Spleen (tissue), 11 donors: Measurements from ENCODE around the gene ISOC2. TPM values are rescaled to one million over a fixed set of nuclear protein-coding genes. Genes with fewer than 3 reads are reported as not detected.
"Not testable (repeated sequence)": the region's sequence is repeated elsewhere in the genome, so short reads cannot be mapped to it uniquely, and the experiment has no call there.

Experiments used
- DNase-seq: peaks from one replicate; pipeline ENCODE4 v3.0.0-alpha.2; 2020
- H3K27ac ChIP-seq, 8 donors: fragments of 200-600 bp; sonication (generic) in 7 of 8; 1 replicate in 4 of 8; 2 replicates in 4 of 8; pipeline versions ENCODE4 v1.5.0 to v1.8.0; 2016 to 2021; ENCODE audit warnings: inconsistent platforms in 4 of 8, mild to moderate bottlenecking in 4 of 8, moderate library complexity in 1 of 8
- H3K27me3 ChIP-seq, 7 donors: fragments of 200-600 bp; sonication (generic) in 6 of 7; replicated peaks in 1 of 7; 1 replicate in 4 of 7; 2 replicates in 3 of 7; pipeline versions ENCODE4 v1.5.0 to v1.8.0; 2016 to 2021; ENCODE audit warnings: inconsistent platforms in 3 of 7, mild to moderate bottlenecking in 1 of 7
- H3K36me3 ChIP-seq, 6 donors: fragments of 200-600 bp; sonication (generic) in 5 of 6; 1 replicate in 4 of 6; 2 replicates in 2 of 6; pipeline versions ENCODE4 v1.5.0 to v1.8.0; 2016 to 2021; ENCODE audit warnings: inconsistent platforms in 2 of 6
- H3K4me1 ChIP-seq, 6 donors: fragments of 200-600 bp; sonication (generic) in 5 of 6; 1 replicate in 3 of 6; 2 replicates in 3 of 6; pipeline versions ENCODE4 v1.5.0 to v1.8.0; 2016 to 2021; ENCODE audit warnings: inconsistent platforms in 3 of 6
- H3K4me3 ChIP-seq, 8 donors: fragments of 200-600 bp; sonication (generic) in 7 of 8; 1 replicate in 4 of 8; 2 replicates in 4 of 8; pipeline versions ENCODE4 v1.5.0 to v1.8.0; 2016 to 2021; ENCODE audit warnings: inconsistent platforms in 4 of 8, mild to moderate bottlenecking in 4 of 8, moderate library complexity in 2 of 8
- H3K9me3 ChIP-seq, 8 donors: fragments of 200-600 bp; sonication (generic) in 7 of 8; 1 replicate in 4 of 8; 2 replicates in 4 of 8; pipeline versions ENCODE4 v1.5.0 to v1.8.0; 2016 to 2021; ENCODE audit warnings: inconsistent platforms in 4 of 8
- CTCF ChIP-seq, 11 experiments: fragments of 200-600 bp in 7 of 11; fragments of 450-650 bp in 4 of 11; sonication (generic) in 4 of 11; IDR thresholded peaks in 8 of 11; conservative IDR thresholded peaks in 3 of 11; 1 replicate in 7 of 11; 2 replicates in 4 of 11; pipeline versions ENCODE4 v1.4.0 to v1.8.0; 2016 to 2021; ENCODE audit warnings: antibody characterized with exemption in 11 of 11, inconsistent platforms in 4 of 11, mild to moderate bottlenecking in 1 of 11
- POLR2A ChIP-seq, 3 donors: fragments of 450-650 bp; IDR thresholded peaks; one replicate each; pipeline ENCODE4 v1.5.1; 2017; ENCODE audit warnings: antibody characterized with exemption in 3 of 3, mild to moderate bottlenecking in 1 of 3
- POLR2AphosphoS5 ChIP-seq, 3 donors: sonication (generic); formaldehyde crosslinking; IDR thresholded peaks; one replicate each; pipeline ENCODE4 v1.5.1; 2017; ENCODE audit warnings: antibody characterized with exemption in 3 of 3
- WGBS, 5 donors: extraction: QIAGEN DNeasy Blood & Tissue Kit in 3 of 5; methylation state at CpG; one replicate each; pipeline versions ENCODE4 v1.1.5 to v1.1.7; 2013 to 2018; 5-methylcytosine and 5-hydroxymethylcytosine counted together
- intact Hi-C: fragments of 100-400 bp; cut with DNase I; formaldehyde crosslinking; loops from one replicate; pipeline ENCODE4 v1.15.0; 2023; ENCODE audit warnings: low total_unique reads
- polyA plus RNA-seq, 3 donors: library from polyadenylated mRNA; stranded (reverse); fragments of 200-250 nt; gene quantifications; one replicate each; pipeline ENCODE4 v1.2.1, GENCODE V29; 2013
- total RNA-seq, 7 donors: library from RNA; depleted of rRNA in 3 of 7; stranded (reverse); fragments of >200 nt in 3 of 7; fragmentation: NEBNext Ultra II Directional in 4 of 7; extraction: Animal tissue kit (Norgen Biotek cat#: 25700) in 4 of 7; gene quantifications; one replicate each; pipeline versions ENCODE4 v1.1.0 to v1.2.1, GENCODE V29; 2016 to 2021
- donor health status: healthy with polysubstance abuse.
- donor health status: DM: no; HTN: no; CAD: no; lungs with moderate emphysema.
- donor health status: DM: no; HTN: no; CAD: no.
- donor health status: Bipolar disorder and iron deficiency.
- donor health status: healthy.
- donor health status: DM: no; HTN: no; CAD: no.
- donor health status: DM: yes; HTN: yes; CAD: no.

Gene ISOC2
- total and polyA plus RNA-seq, 10 donors = 38.6 to 98.7 (median 55.3) TPM

GRCh38 chr19:55408533-55408872, 52.9 kb downstream of the ISOC2 start:
- intact Hi-C loops = no loop called here
- peaks cover 0 to 29% (median 11%) of the 10 kb centered on the region in 6 donors for H3K36me3 ChIP-seq
- no peaks in the 10 kb centered on the region for H3K27me3 ChIP-seq
- TF ChIP-seq POLR2A (IDR thresholded peaks at IDR 0.05) (no peak), POLR2AphosphoS5 (IDR thresholded peaks at IDR 0.05) (no peak), CTCF (IDR thresholded peaks at IDR 0.05 in 8 of 11, conservative IDR thresholded peaks at IDR 0.05 in 3 of 11) (no peak)
- WGBS, 5 donors = 68 to 80% (median 71%) methylated on average over 9 of the region's 9 CpGs
- H3K27ac ChIP-seq = peak overlapping the region; percentile 93 to 99 (median 98)
- H3K9me3 ChIP-seq = peaks cover 0 to 11% (median 0%) of the 10 kb centered on the region in 8 donors
- H3K4me1 ChIP-seq = peaks cover 7 to 41% (median 25%) of the 10 kb centered on the region in 6 donors
- H3K4me3 ChIP-seq = peak overlapping the region in 7 of 8 donors; percentile 63 to 93 (median 81)
- DNase-seq = peak; percentile 79

- H3K9me3 ChIP-seq = peaks cover 0 to 11% (median 0%) of the 10 kb centered on the region in 8 donors
- H3K4me3 ChIP-seq = peak overlapping the region; percentile 63 to 93 (median 82)
- TF ChIP-seq POLR2AphosphoS5 (IDR thresholded peaks at IDR 0.05) (peak; percentile 64 to 100 (median 87)), POLR2A (IDR thresholded peaks at IDR 0.05) (no peak), CTCF (IDR thresholded peaks at IDR 0.05 in 8 of 11, conservative IDR thresholded peaks at IDR 0.05 in 3 of 11) (peak in 2 of 11 experiments; percentile 10 to 27)
- no peaks in the 10 kb centered on the region for H3K27me3 ChIP-seq
- intact Hi-C loops = no loop called here
- peak overlapping the region; percentile 93 to 99 (median 98) for H3K27ac ChIP-seq
- peak; percentile 99 for DNase-seq
- H3K4me1 ChIP-seq = peaks cover 7 to 46% (median 26%) of the 10 kb centered on the region in 6 donors
- peaks cover 0 to 35% (median 16%) of the 10 kb centered on the region in 6 donors for H3K36me3 ChIP-seq
- WGBS, 5 donors = 0 to 1% (median 0%) methylated on average over 59 to 72 of the region's 72 CpGs
Measured at GRCh38 chr19:55407800-55408532, 53.5 kb downstream of the ISOC2 start.

- peaks cover 7 to 51% (median 26%) of the 10 kb centered on the region in 6 donors for H3K4me1 ChIP-seq
- TF ChIP-seq POLR2AphosphoS5 (IDR thresholded peaks at IDR 0.05) (peak in 2 of 3 donors; percentile 98 to 100), POLR2A (IDR thresholded peaks at IDR 0.05) (peak in 2 of 3 donors; percentile 87 to 94)
- peak within 1 kb of the TSS; percentile 63 to 93 (median 82) for H3K4me3 ChIP-seq
- H3K9me3 ChIP-seq = peaks cover 0 to 11% (median 0%) of the 10 kb centered on the region in 8 donors
- intact Hi-C loops, DNase-seq, H3K27me3 ChIP-seq: not testable (repeated sequence)
- peak within 1 kb of the TSS; percentile 93 to 99 (median 98) for H3K27ac ChIP-seq
- 0 to 1% (median 0%) methylated on average over 1 to 36 of the region's 36 CpGs; no CpG with 5 or more reads in 1 of the 5 donors for whole genome bisulfite sequencing, 5 donors
- H3K36me3 ChIP-seq = peaks cover 0 to 40% (median 20%) of the 10 kb centered on the region in 6 donors
Measured at GRCh38 chr19:55407550-55407799, 54.0 kb downstream of the ISOC2 start, which contains the start of gene UBE2S. Gene UBE2S (minus strand): TSS chr19:55407788. CDS start chr19:55407589, 199 bp downstream.

GRCh38 chr19:55406826-55407549, 54.5 kb downstream of the ISOC2 start:
- intact Hi-C loops = no loop called here
- peak overlapping the region; percentile 93 to 99 (median 98) for H3K27ac ChIP-seq
- 8 to 13% (median 11%) methylated on average over 23 to 35 of the region's 35 CpGs for WGBS, 5 donors

More at GRCh38 chr19:55406826-55407549, 54.5 kb downstream of the ISOC2 start:
- peaks cover 7 to 53% (median 26%) of the 10 kb centered on the region in 6 donors for H3K4me1 ChIP-seq
- TF ChIP-seq POLR2A (IDR thresholded peaks at IDR 0.05) (no peak), POLR2AphosphoS5 (IDR thresholded peaks at IDR 0.05) (no peak), CTCF (IDR thresholded peaks at IDR 0.05 in 8 of 11, conservative IDR thresholded peaks at IDR 0.05 in 3 of 11) (no peak)
- peaks cover 0 to 44% (median 25%) of the 10 kb centered on the region in 6 donors for H3K36me3 ChIP-seq
- peaks cover 0 to 11% (median 0%) of the 10 kb centered on the region in 8 donors for H3K9me3 ChIP-seq
- no peak for DNase-seq
- H3K4me3 ChIP-seq = peak overlapping the region; percentile 63 to 93 (median 82)
- H3K27me3 ChIP-seq = no peaks in the 10 kb centered on the region
